WI38 (cell line): ENCODE measurements around the gene ORC4.

ENCODE experiments used
- H3K4me3 ChIP-seq: 2 replicates; pipeline ENCODE4 v1.5.1; 2011; ENCODE audit warnings: low read depth, mild to moderate bottlenecking, control low read depth, low read length
- CTCF ChIP-seq: IDR thresholded peaks from 2 replicates; pipeline ENCODE4 v1.5.1; 2012; ENCODE audit warnings: low read depth, mild to moderate bottlenecking, control low read depth, low read length

ORC4 gene

DNA sequence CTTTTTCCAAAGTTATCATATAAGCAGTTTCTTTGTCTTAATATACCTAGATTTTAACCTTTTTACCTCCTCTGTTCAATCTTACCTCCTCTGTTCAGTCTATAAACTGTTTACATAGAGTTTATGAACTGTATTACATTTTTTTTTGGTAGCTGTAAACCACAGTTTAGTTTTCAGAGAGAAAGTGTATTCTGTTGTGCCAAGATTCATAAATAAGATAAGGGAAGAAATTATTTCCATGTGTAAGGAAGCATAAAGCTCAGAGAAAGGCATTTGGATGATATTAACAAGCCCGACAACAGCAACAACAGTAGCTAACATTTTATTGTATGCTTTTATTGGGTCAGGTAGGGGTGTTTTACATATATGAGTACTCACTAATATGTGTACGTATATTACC, 104.5 kb downstream of the ORC4 start:
- TF ChIP-seq CTCF = no peak
- H3K4me3 ChIP-seq = no peak overlapping the region

DNA sequence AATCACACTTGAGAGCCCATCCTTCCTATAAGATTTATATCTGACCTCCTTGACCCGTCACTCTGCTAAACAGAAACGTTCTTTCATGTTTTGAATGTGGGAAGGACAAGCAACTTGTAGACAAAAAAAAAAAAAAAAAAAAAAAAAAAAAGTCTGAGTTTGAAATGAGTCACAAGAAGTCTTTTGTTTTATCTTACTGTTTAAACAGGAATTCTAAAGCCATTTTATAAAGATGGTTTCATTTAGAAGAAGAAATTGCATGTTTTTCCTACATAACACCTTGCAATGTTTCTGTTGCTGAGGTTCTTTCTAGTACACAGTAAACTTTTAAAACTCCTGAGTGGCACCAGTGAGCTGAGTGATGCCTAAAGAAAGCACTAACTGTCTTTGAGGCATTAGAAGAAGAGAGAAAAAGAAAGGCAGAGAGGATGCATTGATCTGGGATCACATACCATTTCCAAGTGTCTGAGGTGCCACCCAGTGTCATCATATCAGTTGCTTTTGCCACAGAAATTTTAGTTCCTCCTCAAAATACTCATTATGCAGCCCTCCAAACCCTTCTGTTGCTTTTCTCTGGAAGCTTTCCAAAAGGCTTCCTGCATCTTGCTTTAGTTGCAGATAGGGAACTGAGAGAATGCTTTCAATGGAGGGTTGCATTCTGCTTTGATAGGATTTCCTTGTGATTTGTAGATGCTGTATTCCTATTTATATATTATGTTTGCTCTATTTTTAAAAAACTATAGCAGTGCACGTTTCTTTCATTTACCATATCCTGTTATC, 106.6 kb downstream of the ORC4 start:
- no peak overlapping the region for H3K4me3 ChIP-seq
- TF ChIP-seq CTCF = no peak

DNA sequence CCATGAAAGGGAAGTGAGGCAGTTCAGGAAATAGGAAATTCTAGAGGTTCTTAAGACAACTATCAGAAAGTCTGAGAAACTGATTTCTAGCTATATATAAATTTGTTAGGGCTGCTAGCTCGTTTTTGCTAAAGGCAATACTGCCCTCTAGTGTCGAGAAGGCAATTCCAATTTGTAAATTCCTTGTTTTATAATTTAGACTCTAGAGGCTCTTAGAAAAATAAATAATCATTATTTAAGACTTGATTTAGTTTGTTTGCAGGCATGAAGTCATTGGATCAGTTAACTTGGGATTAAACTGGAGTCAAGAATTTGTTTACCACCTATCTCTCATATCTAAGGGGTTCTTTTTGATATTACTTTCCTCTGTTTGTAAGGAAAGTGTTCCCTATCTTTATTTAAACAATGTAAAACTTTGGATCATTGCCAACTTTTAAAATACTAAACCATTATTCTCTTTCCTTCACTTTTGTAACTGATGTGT, 109.5 kb downstream of the ORC4 start:
- no peak overlapping the region for H3K4me3 ChIP-seq
- peak; percentile 28; the same call in 1 of the 2 replicates for TF ChIP-seq CTCF

DNA sequence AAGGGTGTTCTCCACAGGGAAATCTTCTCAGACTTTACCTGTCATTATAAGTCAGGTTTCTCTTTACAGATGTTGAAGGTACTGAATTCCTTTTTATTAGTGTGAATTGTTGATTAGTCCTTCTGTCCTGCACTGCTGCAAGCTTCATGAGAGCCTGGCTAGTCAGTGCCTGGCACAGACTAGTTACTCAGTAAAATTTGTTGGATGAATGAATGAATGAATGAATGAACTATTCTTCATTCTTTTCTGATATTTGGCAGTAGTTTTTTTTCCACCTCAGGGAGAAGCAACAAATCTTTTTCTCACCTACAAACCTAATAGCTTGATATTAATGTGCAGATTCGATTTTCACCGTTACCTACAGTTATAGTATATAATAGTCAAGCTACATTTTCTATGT, 111.4 kb downstream of the ORC4 start:
- TF ChIP-seq CTCF = no peak
- H3K4me3 ChIP-seq = no peak overlapping the region

DNA sequence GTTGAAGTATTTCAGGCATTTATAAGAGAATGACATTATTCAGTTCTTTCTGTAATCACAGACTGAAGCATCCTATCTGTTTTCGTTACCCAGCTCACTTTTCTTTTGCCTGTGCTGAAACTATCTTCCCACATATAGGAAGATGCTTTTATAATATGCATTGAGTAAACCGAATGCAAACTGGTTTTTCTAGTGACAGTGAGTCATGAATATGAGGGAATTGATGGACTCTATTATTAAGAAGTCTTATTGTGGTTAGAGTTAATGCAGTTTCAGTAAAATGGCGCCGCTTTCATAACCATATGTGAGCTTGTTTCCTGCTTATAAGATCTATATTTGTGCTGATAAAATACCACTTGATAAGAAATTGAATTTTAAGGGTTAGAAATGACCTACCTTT, 116.5 kb downstream of the ORC4 start:
- no peak for TF ChIP-seq CTCF
- no peak overlapping the region for H3K4me3 ChIP-seq

- no peak overlapping the region for H3K4me3 ChIP-seq
- no peak for TF ChIP-seq CTCF
Observed at GRCh38 chr2:147888680-147889079, 131.9 kb downstream of the ORC4 start.

- H3K4me3 ChIP-seq = no peak overlapping the region
- no peak for TF ChIP-seq CTCF
Observed at GRCh38 chr2:147886136-147886535, 134.4 kb downstream of the ORC4 start.
